ENCODE results near the gene KIF13A. TPM values are rescaled to one million over a fixed set of nuclear protein-coding genes. Genes with fewer than 3 reads are reported as not detected.

The KIF13A gene
- total and polyA plus RNA-seq, 10 of the 15 experiments (the other 5 are each of a cell fraction or from before 2014, with no cell fraction given) = 0.02 to 0.26 (median 0.13) TPM; not detected in 2

DNA sequence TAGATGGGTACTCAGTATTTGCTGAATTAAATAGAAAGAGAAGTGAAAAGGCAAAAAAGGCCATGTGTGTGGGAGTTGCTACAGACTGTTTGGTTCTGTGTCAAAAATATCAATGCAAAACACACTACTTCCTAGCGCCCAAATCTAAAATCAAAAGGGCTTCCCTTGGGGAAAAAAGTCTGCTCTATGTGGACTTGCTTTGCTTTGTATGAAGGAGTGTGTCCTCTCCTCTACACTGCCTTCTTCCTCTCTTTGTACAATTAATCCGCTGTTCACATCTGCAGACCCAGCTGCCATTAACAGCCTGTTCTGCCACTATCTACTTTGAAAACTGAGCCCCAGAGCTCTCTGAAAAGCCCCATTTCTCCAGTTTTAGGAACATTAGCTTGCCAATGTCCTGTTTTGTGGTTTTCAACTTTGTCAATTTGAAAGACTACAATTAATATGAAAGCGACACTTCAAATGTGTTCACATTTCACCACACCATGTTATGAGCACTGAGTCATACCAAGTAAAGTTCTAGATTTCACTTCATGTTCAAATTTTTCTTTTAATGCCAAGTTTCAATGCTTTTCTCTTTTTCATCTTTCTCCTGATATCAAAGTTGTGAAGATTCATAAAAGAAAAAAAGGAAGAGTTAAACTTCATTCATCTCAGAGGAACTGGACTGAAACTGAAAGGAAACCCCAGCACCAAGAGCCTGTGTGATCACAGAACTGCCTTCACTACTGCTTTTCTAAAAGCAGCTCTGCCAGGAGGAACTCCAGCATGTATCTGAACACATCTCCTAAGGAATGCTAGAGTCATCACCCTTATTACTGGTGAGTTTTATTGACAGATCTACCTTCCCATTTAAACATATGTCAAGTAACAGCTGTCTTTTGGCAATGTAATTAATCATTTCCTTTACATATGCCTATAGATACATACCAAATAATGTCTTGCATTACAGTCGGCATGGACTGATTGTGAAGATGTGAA is 102.6 kb downstream of the KIF13A start (continued):
- TF ChIP-seq, protein P1, sequence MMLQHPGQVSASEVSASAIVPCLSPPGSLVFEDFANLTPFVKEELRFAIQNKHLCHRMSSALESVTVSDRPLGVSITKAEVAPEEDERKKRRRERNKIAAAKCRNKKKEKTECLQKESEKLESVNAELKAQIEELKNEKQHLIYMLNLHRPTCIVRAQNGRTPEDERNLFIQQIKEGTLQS (IDR thresholded peaks at IDR 0.05; ENCODE audit: borderline replicate concordance, extremely low read depth, low read depth, low read length) = no peak
- TF ChIP-seq GABPA (IDR thresholded peaks at IDR 0.05; ENCODE audit: low read depth) (peak; percentile 62; the same call in 1 of the 2 replicates), ZSCAN29 (IDR thresholded peaks at IDR 0.05) (0 out of 2 replicates have a peak, but pooled peaks have one; percentile 11), EED (IDR thresholded peaks at IDR 0.05; ENCODE audit: low read depth) (peak; percentile 59), TBL1XR1 (IDR thresholded peaks at IDR 0.05; ENCODE audit: low read depth, low read length) (peak; percentile 63), STAT1 (conservative IDR thresholded peaks at IDR 0.05) (no peak), POLR2AphosphoS5 (IDR thresholded peaks at IDR 0.05; ENCODE audit: low read length) (no peak), ATF7 (IDR thresholded peaks at IDR 0.05; ENCODE audit: low read depth) (peak; percentile 66; the same call in 1 of the 2 replicates), ETV6 (conservative IDR thresholded peaks at IDR 0.05 in 1 of 2, IDR thresholded peaks at IDR 0.05 in 1 of 2; ENCODE audit: borderline replicate concordance in 1 of 2, low read depth in 1 of 2) (peak in 1 of 2 experiments; percentile 97; a peak in 2 of 4 replicates), ZNF622 (IDR thresholded peaks at IDR 0.05) (no peak), NFIC (IDR thresholded peaks at IDR 0.05; ENCODE audit: low read depth, low read length) (peak; percentile 97), IKZF2 (IDR thresholded peaks at IDR 0.05) (peak; percentile 72 to 87), GATAD2B (conservative IDR thresholded peaks at IDR 0.05; ENCODE audit: low read depth) (0 out of 2 replicates have a peak, but pooled peaks have one; percentile 60)
- TF ChIP-seq, protein P2, sequence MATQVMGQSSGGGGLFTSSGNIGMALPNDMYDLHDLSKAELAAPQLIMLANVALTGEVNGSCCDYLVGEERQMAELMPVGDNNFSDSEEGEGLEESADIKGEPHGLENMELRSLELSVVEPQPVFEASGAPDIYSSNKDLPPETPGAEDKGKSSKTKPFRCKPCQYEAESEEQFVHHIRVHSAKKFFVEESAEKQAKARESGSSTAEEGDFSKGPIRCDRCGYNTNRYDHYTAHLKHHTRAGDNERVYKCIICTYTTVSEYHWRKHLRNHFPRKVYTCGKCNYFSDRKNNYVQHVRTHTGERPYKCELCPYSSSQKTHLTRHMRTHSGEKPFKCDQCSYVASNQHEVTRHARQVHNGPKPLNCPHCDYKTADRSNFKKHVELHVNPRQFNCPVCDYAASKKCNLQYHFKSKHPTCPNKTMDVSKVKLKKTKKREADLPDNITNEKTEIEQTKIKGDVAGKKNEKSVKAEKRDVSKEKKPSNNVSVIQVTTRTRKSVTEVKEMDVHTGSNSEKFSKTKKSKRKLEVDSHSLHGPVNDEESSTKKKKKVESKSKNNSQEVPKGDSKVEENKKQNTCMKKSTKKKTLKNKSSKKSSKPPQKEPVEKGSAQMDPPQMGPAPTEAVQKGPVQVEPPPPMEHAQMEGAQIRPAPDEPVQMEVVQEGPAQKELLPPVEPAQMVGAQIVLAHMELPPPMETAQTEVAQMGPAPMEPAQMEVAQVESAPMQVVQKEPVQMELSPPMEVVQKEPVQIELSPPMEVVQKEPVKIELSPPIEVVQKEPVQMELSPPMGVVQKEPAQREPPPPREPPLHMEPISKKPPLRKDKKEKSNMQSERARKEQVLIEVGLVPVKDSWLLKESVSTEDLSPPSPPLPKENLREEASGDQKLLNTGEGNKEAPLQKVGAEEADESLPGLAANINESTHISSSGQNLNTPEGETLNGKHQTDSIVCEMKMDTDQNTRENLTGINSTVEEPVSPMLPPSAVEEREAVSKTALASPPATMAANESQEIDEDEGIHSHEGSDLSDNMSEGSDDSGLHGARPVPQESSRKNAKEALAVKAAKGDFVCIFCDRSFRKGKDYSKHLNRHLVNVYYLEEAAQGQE (IDR thresholded peaks at IDR 0.05; ENCODE audit: low read depth, low read length) = peak; percentile 26; the same call in 1 of the 2 replicates
- TF ChIP-seq, protein P3, sequence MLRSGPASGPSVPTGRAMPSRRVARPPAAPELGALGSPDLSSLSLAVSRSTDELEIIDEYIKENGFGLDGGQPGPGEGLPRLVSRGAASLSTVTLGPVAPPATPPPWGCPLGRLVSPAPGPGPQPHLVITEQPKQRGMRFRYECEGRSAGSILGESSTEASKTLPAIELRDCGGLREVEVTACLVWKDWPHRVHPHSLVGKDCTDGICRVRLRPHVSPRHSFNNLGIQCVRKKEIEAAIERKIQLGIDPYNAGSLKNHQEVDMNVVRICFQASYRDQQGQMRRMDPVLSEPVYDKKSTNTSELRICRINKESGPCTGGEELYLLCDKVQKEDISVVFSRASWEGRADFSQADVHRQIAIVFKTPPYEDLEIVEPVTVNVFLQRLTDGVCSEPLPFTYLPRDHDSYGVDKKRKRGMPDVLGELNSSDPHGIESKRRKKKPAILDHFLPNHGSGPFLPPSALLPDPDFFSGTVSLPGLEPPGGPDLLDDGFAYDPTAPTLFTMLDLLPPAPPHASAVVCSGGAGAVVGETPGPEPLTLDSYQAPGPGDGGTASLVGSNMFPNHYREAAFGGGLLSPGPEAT (IDR thresholded peaks at IDR 0.05; ENCODE audit: low read depth) = peak; percentile 65
- TF ChIP-seq, protein P4, sequence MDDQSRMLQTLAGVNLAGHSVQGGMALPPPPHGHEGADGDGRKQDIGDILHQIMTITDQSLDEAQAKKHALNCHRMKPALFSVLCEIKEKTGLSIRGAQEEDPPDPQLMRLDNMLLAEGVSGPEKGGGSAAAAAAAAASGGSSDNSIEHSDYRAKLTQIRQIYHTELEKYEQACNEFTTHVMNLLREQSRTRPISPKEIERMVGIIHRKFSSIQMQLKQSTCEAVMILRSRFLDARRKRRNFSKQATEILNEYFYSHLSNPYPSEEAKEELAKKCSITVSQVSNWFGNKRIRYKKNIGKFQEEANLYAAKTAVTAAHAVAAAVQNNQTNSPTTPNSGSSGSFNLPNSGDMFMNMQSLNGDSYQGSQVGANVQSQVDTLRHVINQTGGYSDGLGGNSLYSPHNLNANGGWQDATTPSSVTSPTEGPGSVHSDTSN (IDR thresholded peaks at IDR 0.05; ENCODE audit: insufficient replicate concordance, low read depth, low read length) = no peak
- TF ChIP-seq, protein P5, sequence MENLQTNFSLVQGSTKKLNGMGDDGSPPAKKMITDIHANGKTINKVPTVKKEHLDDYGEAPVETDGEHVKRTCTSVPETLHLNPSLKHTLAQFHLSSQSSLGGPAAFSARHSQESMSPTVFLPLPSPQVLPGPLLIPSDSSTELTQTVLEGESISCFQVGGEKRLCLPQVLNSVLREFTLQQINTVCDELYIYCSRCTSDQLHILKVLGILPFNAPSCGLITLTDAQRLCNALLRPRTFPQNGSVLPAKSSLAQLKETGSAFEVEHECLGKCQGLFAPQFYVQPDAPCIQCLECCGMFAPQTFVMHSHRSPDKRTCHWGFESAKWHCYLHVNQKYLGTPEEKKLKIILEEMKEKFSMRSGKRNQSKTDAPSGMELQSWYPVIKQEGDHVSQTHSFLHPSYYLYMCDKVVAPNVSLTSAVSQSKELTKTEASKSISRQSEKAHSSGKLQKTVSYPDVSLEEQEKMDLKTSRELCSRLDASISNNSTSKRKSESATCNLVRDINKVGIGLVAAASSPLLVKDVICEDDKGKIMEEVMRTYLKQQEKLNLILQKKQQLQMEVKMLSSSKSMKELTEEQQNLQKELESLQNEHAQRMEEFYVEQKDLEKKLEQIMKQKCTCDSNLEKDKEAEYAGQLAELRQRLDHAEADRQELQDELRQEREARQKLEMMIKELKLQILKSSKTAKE (IDR thresholded peaks at IDR 0.05; ENCODE audit: low read depth, poor library complexity, severe bottlenecking) = peak; percentile 71

Data from GM12878 (cell line).